NCI-H510A treated with DMSO at 0.1 percent for 48 hours (cell line): ENCODE results near the gene CMTM2.
"Not testable (repeated sequence)": the region's sequence is repeated elsewhere in the genome, so short reads cannot be mapped to it uniquely, and the experiment has no call there.

Experiments used
- DNase-seq: peaks from one replicate; lab custom pipeline; 2025; lab: John Stamatoyannopoulos, UW

The CMTM2 gene

DNA sequence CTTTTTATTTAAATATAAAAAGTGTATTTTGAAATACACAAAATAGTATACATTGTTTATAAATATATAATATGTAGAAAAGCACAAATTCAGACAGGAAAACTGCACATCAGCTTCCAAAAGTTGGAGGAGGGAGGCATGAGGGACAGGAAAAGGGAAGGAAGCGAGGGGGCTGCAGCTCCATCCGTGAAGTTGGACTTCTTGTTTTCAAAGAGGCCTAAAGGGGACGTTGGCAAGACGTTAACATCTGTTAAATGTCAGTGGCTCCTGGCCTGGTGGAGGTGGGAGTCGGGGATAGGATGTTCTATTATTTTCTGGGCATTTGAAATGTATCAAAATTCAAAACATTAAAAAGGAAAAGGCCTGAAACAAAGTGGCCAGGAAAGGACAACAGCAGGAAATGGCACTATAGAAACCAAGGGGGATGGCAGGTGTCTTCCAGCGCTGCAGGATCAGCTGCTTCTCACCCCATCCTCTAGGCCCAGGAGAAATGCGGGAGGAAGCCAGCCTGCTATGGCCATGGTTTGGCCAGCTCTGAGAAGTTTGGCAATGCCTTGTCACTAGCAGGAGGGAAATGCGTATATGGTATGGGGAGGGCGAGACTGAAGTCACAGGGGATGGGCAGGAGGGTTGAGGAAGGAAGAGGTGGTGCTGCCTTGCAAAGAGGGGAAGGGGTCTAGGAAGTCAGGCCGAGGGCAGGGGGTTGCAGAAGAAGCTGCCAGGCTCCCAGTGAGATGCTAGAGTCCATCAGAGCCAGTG is 6.4 kb downstream of the CMTM2 start:
- DNase-seq = no peak

- no peak for DNase-seq
Measured at GRCh38 chr16:66587881-66588600, 8.8 kb downstream of the CMTM2 start.

- no peak for DNase-seq
Measured at GRCh38 chr16:66588981-66589713, 9.9 kb downstream of the CMTM2 start.

- no peak for DNase-seq
Measured at GRCh38 chr16:66590322-66590721, 11.1 kb downstream of the CMTM2 start.

DNA sequence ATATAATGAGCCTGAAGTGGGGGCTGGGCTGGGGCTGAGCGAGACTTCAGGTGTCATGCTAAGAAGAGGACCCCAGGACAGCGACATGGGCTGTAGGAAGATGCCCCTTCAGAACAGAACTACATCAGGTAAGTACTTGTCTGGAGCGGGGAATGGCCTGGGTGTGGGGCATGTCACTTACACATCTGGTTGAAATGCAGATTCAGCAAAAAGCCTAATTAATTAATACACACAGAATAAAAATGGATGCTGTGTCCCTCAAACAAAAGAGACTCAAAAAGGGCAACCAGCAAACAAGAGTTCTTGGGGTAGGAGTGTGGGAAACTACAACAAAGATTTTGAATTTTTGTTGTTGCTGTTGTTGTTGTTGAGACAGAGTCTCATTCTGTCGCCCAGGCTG is 11.8 kb downstream of the CMTM2 start:
- DNase-seq = no peak

DNA sequence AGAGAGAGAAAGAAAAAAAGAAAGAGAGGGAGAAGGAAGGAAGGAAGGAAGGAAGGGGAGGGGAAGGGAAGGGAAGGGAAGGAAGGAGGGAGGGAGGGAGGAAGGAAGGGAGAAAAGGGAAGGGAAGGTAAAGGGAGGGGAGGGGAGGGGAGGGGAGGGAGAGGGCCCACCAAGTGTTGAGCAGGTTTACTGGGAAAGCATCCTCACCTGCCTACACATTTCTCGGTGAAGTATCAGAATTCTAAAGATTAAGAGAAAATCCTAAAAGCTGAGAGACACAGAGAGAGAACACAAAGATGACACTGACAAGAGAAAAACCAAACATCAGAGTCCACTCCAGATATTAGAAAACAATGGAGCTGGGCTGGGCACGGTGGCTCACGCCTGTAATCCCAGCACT is 13.0 kb downstream of the CMTM2 start:
- DNase-seq = no peak

DNA sequence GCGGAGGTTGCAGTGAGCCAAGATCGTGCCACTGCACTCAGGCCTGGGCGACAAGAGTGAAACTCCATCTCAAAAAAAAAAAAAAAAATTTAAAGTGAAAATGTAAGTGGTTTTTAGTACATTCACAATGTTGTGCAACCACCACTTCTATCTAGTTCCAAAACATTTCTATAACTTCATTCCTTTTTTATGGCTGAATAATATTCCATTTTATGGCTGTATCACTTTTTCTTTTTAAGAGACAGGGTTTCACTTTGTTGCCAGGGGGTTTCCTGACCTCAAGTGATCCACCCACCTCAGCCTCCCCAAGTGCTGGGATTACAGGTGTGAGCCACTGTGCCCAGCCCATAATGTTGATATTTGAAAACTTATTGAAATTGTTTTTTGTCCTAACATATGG is 13.6 kb downstream of the CMTM2 start:
- DNase-seq = no peak

GRCh38 chr16:66594739-66595138 is 15.5 kb downstream of the CMTM2 start:
- DNase-seq = no peak

DNA sequence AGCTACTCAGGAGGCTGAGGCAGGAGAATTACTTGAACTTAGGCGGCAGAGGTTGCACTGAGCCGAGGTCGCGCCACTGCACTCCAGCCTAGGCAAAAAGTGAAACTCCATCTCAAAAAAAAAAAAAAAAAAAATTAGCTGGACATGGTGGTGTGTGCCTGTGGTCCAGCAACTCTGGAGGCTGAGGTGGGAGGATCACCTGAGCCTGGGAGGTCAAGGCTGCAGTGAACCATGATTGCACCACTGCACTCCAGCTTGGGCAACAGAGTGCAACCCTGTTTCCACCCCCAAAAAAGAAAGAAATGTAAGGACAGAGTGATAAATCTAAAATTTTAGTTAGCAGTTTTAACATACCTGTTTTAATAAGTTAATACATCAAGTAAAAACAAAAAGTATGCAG is 17.3 kb downstream of the CMTM2 start:
- not testable (repeated sequence) for DNase-seq

DNA sequence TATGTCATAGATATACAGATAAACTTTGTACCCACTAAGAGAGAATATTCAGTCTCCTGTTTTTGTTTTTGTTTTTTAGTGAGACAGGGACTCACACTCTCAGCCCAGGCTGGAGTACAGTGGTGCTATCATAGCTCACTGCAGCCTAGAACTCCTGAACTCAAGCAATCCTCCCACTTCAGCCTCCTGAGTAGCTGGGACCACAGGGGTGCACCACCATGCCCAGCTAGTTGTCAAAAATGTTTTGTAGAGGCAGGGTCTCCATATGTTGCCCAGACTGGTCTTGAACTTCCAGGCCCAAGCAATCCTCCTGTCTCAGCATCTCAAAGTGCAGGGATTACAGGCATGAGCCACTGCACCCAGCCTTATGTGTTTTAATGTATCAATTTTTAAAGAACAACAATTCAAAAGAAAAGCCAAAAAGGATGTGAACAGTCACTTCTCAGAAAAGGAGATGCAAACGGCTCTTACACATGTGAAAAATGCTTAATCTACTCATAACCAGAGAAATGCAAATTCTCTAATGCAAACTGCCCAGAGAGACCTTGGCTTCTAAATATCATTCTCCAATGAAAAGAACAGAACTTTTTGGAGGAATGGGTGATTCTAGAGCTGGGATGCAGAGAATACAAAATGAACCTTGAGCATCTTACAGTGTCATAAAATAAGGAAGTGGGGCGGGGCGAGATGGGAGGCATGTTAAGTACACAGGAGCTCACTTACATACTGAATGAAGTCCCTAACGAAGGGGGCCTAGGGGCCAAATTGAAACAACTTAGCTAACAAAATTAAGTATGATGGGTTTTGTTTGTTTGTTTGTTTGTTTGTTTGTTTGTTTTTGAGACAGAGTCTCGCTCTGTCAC is 18.0 kb downstream of the CMTM2 start:
- DNase-seq = no peak

DNA sequence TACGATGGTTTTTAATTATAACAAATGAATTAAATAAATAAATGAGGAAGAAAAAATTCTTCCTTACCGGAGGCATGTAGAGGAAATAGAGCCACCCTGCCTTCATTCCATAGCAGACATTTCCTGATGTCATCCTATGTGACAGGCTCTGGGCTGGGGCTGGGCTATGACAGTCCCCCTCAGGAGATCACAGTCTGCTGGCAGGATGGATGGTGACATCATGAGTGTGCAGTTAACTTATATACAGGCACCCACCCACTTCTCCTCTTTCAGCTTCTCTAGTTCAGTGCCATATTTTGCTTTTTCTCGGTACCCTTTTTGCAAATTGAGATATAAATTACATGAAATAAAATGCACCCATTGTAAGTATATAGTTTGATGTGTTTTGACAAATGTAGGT is 18.8 kb downstream of the CMTM2 start:
- no peak for DNase-seq

DNA sequence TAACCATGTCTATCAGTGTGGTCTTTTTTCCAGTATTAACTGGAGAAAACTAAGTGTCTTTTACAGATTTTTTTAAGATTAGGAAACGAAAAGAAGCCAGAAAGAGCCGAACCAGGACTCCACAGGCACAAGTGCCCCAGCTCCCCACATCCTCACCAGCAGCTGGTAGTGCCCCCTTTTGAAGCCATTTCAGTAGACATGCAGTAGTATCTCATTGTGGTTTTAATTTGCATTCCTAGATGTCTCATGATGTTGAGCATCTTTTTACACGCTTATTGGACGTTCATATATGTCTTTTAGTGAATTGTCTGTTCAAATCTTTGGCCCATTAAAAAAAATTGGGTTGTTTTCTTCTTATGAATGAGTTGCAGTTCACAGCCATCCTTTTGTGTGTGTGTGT is 20.5 kb downstream of the CMTM2 start:
- no peak for DNase-seq

GRCh38 chr16:66600477-66600876 is 21.2 kb downstream of the CMTM2 start:
- DNase-seq = no peak

DNA sequence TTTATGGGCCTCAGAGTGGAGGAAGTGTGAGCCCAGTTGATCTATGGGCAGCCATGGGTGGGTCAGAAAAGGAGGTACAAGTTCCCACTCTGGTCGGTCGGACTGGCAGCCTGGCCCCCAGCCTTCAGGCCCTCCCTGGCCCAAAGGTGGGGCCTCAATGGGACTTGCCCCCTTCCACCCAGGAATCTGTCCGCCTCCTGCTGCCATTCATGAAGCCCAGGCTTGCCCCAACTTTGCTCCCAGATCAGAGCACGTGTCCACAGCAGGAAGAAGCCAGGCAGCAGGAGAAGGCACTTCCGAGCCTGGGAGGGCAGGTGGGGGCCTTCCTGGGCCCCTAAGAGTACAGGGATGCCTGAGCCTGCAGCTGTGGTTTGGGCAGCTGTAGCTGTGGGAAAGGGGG is 22.2 kb downstream of the CMTM2 start:
- no peak for DNase-seq

DNA sequence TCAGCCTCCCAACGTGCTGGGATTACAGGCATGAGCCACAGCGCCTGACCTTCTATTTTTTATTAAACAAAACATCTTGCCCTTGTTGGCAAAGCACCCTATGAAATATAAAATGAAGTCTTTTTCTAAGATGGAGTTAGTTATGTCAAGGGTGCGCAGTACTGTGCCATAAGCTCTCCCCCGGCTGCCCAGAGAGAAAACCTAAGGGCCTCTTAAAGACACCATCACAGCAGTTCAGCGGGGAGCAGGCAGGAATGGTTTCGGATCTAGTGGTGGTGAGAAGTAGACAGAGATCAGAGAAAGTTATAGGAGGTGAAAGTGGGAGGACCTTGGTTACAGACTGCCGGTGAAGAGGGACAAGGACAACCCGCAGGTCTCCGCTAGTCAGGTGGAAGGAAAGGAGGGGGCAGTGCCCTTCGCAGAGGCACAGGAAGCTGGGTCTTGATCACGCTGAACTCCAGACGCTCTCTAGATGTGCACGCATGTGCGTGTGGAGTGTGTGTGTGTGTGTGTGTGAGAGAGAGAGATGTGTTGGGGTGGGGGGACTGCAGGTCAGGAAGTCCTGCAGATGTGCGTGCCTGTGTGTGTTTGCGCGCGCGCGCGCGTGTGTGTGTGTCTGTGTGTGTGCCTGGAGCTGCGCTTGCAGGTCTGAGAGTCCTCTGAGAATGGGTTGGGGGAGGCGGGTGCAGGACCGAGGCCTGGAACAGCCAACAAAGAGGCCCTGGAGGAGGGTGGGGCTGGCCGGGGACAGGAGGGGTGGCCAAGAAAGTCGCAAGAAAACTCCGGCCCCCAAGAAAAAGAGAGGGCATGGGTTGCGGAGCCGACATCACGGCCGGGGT is 24.5 kb downstream of the CMTM2 start:
- peak; percentile 35 for DNase-seq

DNA sequence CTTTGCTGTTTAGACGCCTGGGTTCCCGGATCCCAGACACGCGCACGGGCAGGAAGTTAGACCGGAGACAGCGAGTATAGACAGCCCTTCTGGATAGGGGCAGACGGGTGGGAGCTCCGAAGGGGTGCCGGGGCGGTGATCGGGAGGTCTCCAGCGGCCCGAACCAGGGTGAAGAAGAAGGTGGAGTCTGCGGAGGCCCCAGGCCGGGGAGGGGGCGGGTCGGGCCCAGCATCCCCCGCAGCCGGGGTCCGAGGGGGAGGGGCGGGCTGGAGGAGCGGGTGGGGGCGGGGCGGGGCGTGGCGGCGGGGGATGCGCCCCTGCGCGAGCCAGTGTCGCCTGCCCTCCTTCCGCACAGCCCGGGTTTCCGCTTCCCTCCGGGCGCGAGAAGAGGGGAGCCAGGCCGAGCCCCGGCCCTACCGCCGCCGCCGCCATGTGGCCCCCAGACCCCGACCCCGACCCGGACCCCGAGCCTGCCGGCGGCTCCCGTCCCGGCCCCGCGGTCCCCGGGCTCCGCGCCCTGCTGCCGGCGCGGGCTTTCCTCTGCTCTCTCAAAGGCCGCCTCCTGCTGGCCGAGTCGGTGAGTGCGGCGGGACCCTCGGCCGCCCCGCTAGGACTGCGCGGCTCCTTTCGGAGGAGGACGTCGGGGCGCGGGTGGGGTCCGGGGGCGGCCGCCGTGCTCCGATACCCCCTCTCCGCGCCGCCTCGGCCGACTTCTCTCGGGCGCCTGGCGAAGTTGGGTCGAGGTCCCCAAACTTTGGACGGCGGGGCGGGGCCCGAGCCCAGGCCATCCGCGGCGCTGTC is 25.3 kb downstream of the CMTM2 start, which contains the start of gene CMTM3:
Gene CMTM3, plus strand, starts transcription at position 329 of the 801 bp plus-strand sequence. Its CDS starts 102 bp downstream, at position 431.
- DNase-seq = peak; percentile 36

DNA sequence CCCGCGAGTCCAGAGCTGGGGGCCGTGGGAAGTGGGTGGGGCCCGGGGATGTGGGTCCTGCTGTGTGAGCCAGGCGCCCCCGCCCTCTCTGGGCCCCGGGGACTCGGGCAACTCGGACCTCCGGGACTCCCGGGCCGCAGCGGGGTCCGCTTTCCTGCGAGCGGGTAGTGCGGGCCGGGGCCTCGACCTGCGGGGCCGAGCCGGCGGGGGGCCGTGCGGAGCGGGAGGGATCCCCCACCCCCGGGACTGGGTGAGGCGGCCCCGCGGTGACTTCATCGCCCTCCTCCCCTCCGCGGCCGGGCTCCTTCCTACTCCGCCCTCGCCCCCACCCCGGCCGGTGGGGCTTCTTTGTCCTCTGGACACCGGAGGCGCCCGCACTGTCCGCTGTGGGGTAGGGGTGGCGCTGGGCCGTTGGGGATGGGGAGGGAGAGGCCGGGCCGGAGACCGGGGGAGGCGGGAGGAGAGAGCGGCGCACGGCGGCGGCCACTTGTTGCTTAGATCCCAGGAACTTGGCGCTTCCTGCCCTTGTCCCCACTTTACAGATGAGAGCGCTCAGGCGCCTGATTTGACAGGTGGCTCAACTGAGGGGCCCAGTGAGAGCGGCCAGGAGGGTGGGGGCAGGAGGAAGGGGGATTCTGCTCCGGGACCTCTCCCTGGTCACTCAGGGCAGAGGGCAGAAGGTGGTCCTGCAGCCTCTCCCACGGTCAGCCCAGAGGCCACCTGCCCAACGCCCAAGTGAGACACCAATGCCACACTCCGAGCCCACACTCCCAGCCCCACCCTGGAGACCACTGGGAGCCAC is 26.1 kb downstream of the CMTM2 start:
- DNase-seq = no peak

DNA sequence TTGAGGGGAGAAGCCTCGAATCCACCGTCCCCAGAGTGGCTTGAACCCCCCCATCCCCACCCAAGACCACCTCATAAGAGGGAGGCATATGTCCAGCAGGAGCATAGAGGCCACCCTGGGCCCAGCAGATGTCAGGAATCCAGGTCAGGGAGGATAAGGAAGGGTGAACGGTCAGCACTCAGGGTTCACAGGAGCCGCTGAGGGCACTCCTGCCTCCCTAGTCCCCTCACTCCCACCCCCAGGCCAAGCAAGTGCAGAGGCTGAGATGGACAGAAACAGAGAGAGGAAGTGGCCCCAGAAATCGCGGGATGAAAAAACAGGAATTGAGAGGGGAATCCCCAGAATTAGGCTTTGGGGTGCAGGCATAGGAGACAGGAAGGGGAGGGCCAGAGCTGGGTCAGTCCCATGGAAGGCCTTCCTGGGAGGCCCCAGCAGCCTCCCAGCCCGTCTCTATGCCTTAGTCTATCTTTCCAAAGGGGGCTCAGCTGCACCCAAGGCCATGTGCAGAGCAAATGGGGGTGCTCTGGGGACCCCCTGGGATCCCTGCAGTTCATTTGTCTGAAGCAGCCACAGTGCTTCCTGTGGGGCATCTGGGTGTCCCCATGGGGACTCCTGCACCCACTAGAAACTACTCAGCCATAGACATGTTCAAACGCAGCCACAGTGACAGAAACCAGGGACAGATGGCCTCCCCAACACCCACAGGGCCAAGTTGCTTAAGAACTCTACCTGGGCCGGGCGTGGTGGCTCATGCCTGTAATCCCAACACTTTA is 26.9 kb downstream of the CMTM2 start:
- DNase-seq = no peak
